LNCAP (cell line): ENCODE results near the gene TAF4.

Source experiments
- CTCF ChIP-seq: fragments of 450-650 bp; IDR thresholded peaks from 2 replicates; pipeline ENCODE4 v1.5.1; 2017; ENCODE audit warnings: mild to moderate bottlenecking

The TAF4 gene

DNA sequence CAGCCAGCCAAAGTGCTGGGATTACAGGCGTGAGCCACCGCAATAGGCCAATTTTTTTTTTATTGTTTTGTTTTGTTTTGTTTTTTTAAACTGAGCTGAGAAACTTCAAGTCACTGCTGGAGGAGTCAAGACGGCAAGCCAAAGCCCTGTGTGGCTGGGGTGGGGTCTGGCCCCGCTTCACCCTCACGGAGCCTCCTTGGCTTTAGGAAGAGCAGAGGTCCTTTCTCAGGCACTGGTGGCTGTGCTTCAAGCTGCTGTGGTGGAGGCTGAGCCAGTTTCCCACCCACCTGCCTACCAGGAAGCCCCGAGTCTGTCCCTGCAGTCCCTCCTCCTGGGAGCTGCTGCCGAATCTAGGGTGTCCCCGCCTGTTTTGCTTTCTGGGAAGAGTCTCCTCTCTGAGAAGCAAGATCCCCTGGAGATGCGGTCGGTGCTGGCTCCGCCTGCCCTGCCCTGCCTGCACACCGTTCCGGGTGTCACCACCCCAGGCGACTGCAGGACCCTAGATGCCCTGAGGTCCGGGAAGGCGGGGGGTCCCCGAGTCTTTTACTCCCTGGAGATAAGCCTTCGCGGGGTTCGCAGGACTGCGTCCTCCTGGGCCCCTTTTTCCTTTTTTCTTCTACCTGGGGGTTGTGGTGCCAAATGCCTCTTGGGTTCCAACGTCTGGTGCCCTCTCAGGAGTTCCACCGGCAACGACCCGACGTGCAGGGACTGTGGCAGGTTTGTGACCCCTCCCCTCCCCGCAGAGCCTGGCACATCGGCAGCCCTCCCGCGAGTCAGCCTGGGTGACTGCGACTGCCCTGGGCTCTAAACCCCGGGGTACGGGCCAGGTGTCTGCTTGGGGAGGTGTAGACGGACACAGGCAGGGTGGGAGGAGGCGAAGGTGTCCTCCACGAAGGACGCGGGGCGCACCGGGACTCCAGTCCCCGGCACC, 100.7 kb downstream of the TAF4 start:
- TF ChIP-seq CTCF, result no peak

GRCh38 chr20:61963885-61964674, 101.6 kb downstream of the TAF4 start:
- TF ChIP-seq CTCF, result no peak

- TF ChIP-seq CTCF, result no peak
Measured at GRCh38 chr20:61963149-61963548, 102.5 kb downstream of the TAF4 start.

GRCh38 chr20:61960836-61961235, 104.8 kb downstream of the TAF4 start:
- no peak for TF ChIP-seq CTCF

DNA sequence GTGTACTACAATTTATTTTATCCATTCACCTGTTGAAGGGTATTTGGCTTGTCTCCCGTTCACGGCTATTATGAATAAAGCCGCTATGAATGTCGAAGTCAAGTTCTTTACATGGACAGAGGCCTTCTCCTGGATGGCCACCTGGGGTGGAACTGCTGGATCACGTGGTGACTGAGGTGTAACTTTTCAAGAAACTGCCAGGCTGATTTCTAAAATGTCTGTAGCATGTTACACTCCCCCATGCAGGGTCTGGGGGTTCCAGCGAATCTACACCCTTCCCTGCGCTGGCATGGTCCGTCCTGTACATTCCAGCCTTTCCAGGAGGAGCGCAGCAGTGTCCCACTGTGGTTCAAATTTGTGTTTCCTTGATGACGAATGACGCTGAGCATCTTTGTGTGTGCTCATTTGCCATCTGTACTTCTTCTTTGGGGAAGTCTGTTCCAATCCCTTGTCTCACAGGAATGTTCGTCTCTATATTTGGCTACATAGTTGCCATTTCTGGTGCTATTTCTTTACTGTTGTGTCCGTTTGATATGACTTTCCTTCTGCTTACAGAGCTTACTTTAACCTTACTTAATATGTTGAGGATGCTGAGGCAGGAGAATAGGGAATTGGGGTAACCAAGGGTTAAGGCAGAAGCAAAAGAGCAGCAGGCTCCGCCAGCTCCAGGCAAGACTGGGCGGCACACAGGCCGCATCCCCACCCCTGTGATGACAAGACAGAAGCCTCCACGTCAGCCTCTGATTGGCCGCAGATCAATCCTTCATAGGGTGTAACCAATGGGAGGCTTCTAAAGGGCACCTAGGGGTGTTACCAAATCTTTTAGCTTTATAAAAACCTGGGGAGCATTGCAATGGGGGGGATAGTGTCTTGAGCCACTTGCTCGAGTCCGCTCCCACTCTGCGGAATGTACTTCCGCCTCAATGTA, 106.6 kb downstream of the TAF4 start:
- no peak for TF ChIP-seq CTCF

GRCh38 chr20:61957961-61958715, 107.5 kb downstream of the TAF4 start:
- TF ChIP-seq CTCF, result no peak
